Hepatocyte (in vitro differentiated cells): ENCODE data around the gene OR2F2.

Experiments
- EZH2 ChIP-seq: fragments of 200-600 bp; sonication (generic); IDR thresholded peaks from 2 replicates; pipeline ENCODE4 v1.6.1; 2016; ENCODE audit warnings: antibody characterized with exemption, mild to moderate bottlenecking, borderline replicate concordance
- EZH2phosphoT487 ChIP-seq: fragments of 200-600 bp; sonication (generic); IDR thresholded peaks from one replicate; pipeline ENCODE4 v1.6.1; 2018; ENCODE audit warnings: antibody characterized with exemption, mild to moderate bottlenecking, low read depth, moderate library complexity; ENCODE audit not compliant: unreplicated experiment, severe bottlenecking
- TF ChIP-seq, protein P1 (sequence below): fragments of 200-600 bp; sonication (generic); IDR thresholded peaks from 2 replicates; pipeline ENCODE4 v1.5.1; 2016; ENCODE audit warnings: antibody characterized with exemption, mild to moderate bottlenecking; ENCODE audit not compliant: poor library complexity

DNA sequence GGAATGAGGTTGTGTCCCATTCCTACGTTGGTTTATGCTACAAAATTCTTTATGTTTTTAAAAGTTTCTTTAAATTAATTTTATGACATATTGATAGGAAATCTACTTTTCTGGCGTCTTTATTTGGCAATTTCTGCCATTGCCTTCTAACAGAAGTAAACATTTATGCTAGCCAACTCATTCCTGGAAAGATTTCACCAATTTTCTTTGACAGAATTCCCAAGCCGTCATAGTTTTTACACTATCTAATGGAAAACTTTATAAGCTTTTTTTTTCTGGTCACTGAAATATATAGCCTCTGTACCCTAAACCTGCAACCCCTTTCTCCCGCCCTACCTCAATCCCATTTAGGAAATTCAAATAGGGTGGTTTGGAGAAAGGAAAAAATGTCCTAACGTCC, 26.9 kb upstream of the OR2F2 start:
- no peak for TF ChIP-seq EZH2phosphoT487
- TF ChIP-seq, protein P1, sequence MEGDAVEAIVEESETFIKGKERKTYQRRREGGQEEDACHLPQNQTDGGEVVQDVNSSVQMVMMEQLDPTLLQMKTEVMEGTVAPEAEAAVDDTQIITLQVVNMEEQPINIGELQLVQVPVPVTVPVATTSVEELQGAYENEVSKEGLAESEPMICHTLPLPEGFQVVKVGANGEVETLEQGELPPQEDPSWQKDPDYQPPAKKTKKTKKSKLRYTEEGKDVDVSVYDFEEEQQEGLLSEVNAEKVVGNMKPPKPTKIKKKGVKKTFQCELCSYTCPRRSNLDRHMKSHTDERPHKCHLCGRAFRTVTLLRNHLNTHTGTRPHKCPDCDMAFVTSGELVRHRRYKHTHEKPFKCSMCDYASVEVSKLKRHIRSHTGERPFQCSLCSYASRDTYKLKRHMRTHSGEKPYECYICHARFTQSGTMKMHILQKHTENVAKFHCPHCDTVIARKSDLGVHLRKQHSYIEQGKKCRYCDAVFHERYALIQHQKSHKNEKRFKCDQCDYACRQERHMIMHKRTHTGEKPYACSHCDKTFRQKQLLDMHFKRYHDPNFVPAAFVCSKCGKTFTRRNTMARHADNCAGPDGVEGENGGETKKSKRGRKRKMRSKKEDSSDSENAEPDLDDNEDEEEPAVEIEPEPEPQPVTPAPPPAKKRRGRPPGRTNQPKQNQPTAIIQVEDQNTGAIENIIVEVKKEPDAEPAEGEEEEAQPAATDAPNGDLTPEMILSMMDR = no peak
- TF ChIP-seq EZH2 = no peak
